Endothelial cell of umbilical vein (primary cell): ENCODE results near the gene SMCO4.

Experiments
- CTCF ChIP-seq, 2 donors: IDR thresholded peaks; 1 replicate in 1 of 2; 2 replicates in 1 of 2; pipeline ENCODE4 v1.5.1; 2011; ENCODE audit warnings: low read length in 2 of 2, mild to moderate bottlenecking in 2 of 2, moderate library complexity in 2 of 2, control low read depth in 1 of 2, inconsistent platforms in 1 of 2, low read depth in 1 of 2; ENCODE audit not compliant: insufficient read depth in 1 of 2; ENCODE audit errors: extremely low read depth in 1 of 2
- EZH2 ChIP-seq: IDR thresholded peaks from 2 replicates; pipeline ENCODE4 v1.6.1; 2012; ENCODE audit warnings: borderline replicate concordance, low read depth, mild to moderate bottlenecking, moderate library complexity, low read length, inconsistent platforms; ENCODE audit not compliant: severe bottlenecking
- JUN ChIP-seq: IDR thresholded peaks from 2 replicates; pipeline ENCODE4 v1.6.1; 2011; ENCODE audit warnings: borderline replicate concordance, low read depth; ENCODE audit not compliant: insufficient read length, insufficient read depth
- POLR2A ChIP-seq: IDR thresholded peaks from 2 replicates; pipeline ENCODE4 v1.6.1; 2012; ENCODE audit warnings: low read depth, mild to moderate bottlenecking, control low read depth, low read length

GRCh38 chr11:93525601-93526345, 17.4 kb downstream of the SMCO4 start:
- no peak for TF ChIP-seq POLR2A
- no peak for TF ChIP-seq CTCF (IDR thresholded peaks at IDR 0.05; ENCODE audit: extremely low read depth in 1 of 2, insufficient read depth in 1 of 2, low read depth in 1 of 2, low read length in 2 of 2)
- TF ChIP-seq EZH2: no peak
- no peak for TF ChIP-seq JUN
